NCI-H2107 (cell line): ENCODE results near the gene RNF180.
"Not testable (repeated sequence)": the region's sequence is repeated elsewhere in the genome, so short reads cannot be mapped to it uniquely, and the experiment has no call there.

ENCODE experiments used
- DNase-seq: peaks from one replicate; lab custom pipeline; 2025; lab: John Stamatoyannopoulos, UW

The RNF180 gene

GRCh38 chr5:64285188-64286130, 119.8 kb downstream of the RNF180 start:
- DNase-seq = no peak

- no peak for DNase-seq
These were observed 120.7 kb downstream of the RNF180 start for GRCh38 chr5:64286381-64286780.

- DNase-seq = not testable (repeated sequence)
These were observed 122.9 kb downstream of the RNF180 start for GRCh38 chr5:64288496-64288895.

GRCh38 chr5:64292611-64293215, 127.1 kb downstream of the RNF180 start:
- DNase-seq = no peak

GRCh38 chr5:64295101-64295500, 129.5 kb downstream of the RNF180 start:
- DNase-seq = no peak

- DNase-seq = no peak
These were observed 132.9 kb downstream of the RNF180 start for GRCh38 chr5:64298586-64298985.

GRCh38 chr5:64299805-64300204, 134.2 kb downstream of the RNF180 start:
- no peak for DNase-seq

- DNase-seq = no peak
These were observed 135.9 kb downstream of the RNF180 start for GRCh38 chr5:64301566-64301965.

GRCh38 chr5:64308135-64308534, 142.5 kb downstream of the RNF180 start:
- no peak for DNase-seq

GRCh38 chr5:64312491-64312890, 146.8 kb downstream of the RNF180 start:
- DNase-seq = no peak

GRCh38 chr5:64315778-64316177, 150.1 kb downstream of the RNF180 start:
- no peak for DNase-seq

- DNase-seq = no peak
These were observed 152.5 kb downstream of the RNF180 start for GRCh38 chr5:64318175-64318574.

GRCh38 chr5:64323591-64323990, 157.9 kb downstream of the RNF180 start:
- DNase-seq = no peak

GRCh38 chr5:64330728-64331231, 165.1 kb downstream of the RNF180 start:
- no peak for DNase-seq

- no peak for DNase-seq
These were observed 166.1 kb downstream of the RNF180 start for GRCh38 chr5:64331597-64332277.

GRCh38 chr5:64333886-64334285, 168.2 kb downstream of the RNF180 start:
- DNase-seq = no peak

- no peak for DNase-seq
These were observed 174.1 kb downstream of the RNF180 start for GRCh38 chr5:64339769-64340168.

GRCh38 chr5:64340293-64340692, 174.7 kb downstream of the RNF180 start:
- DNase-seq = no peak

GRCh38 chr5:64341340-64341739, 175.7 kb downstream of the RNF180 start:
- DNase-seq = no peak

- DNase-seq = no peak
These were observed 178.9 kb downstream of the RNF180 start for GRCh38 chr5:64344501-64344900.

GRCh38 chr5:64347309-64347708, 181.7 kb downstream of the RNF180 start:
- no peak for DNase-seq

GRCh38 chr5:64364426-64364825, 198.8 kb downstream of the RNF180 start:
- no peak for DNase-seq

- DNase-seq = no peak
These were observed 219.1 kb downstream of the RNF180 start for GRCh38 chr5:64384765-64385164.
